HG03108 (cell line): Measurements from ENCODE around the gene NKX6-2.
"Not testable (repeated sequence)": the region's sequence is repeated elsewhere in the genome, so short reads cannot be mapped to it uniquely, and the experiment has no call there.

ENCODE experiments used
- ATAC-seq: cut with Tn5 transposase; IDR thresholded peaks from one replicate; pipeline ENCODE4 v1.9.1; 2021; ENCODE audit warnings: moderate library complexity; ENCODE audit not compliant: unreplicated experiment

NKX6-2 gene

GRCh38 chr10:132785723-132786475 is at the start of gene NKX6-2:
Gene NKX6-2, minus strand, starts transcription at chr10:132786147. Its CDS starts 199 bp downstream, at chr10:132785948.
- no peak for ATAC-seq

GRCh38 chr10:132834891-132835847 is 49.2 kb upstream of the NKX6-2 start:
- no peak for ATAC-seq

- no peak for ATAC-seq
Observed at GRCh38 chr10:132834311-132834761, 48.4 kb upstream of the NKX6-2 start.

GRCh38 chr10:132833421-132834111 is 47.6 kb upstream of the NKX6-2 start:
- no peak for ATAC-seq

GRCh38 chr10:132832186-132832969 is 46.4 kb upstream of the NKX6-2 start:
- ATAC-seq: no peak

- ATAC-seq: no peak
Observed at GRCh38 chr10:132829403-132829802, 43.5 kb upstream of the NKX6-2 start.

- no peak for ATAC-seq
Observed at GRCh38 chr10:132828681-132829080, 42.7 kb upstream of the NKX6-2 start.

- ATAC-seq: no peak
Observed at GRCh38 chr10:132827861-132828539, 42.1 kb upstream of the NKX6-2 start.

- no peak for ATAC-seq
Observed at GRCh38 chr10:132827423-132827789, 41.5 kb upstream of the NKX6-2 start.

- ATAC-seq: no peak
Observed at GRCh38 chr10:132826524-132827422, 40.8 kb upstream of the NKX6-2 start.

GRCh38 chr10:132825783-132826523 is 40.0 kb upstream of the NKX6-2 start:
- not testable (repeated sequence) for ATAC-seq

GRCh38 chr10:132820056-132820455 is 34.1 kb upstream of the NKX6-2 start:
- no peak for ATAC-seq

GRCh38 chr10:132817701-132818211 is 31.8 kb upstream of the NKX6-2 start:
- ATAC-seq: no peak

- no peak for ATAC-seq
Observed at GRCh38 chr10:132816718-132817117, 30.8 kb upstream of the NKX6-2 start.

- no peak for ATAC-seq
Observed at GRCh38 chr10:132815168-132815857, 29.4 kb upstream of the NKX6-2 start.

- no peak for ATAC-seq
Observed at GRCh38 chr10:132814469-132814856, 28.5 kb upstream of the NKX6-2 start.
